ENCODE results near the gene ZNF300. TPM values are rescaled to one million over a fixed set of nuclear protein-coding genes. Genes with fewer than 3 reads are reported as not detected.

Gene ZNF300
- total and polyA plus RNA-seq, 12 donors: 0.12 to 7.4 (median 0.85) TPM

Other genes starting within 250 kb of the ZNF300 start
- 1 to 10 TPM in 1 of 9 donors, under 1 TPM in 7, not detected in 1; 0.12 to 1.9 (median 0.44) TPM for gene MYOZ3, start 243.7 kb downstream of the ZNF300 start, total RNA-seq
- gene MYOZ3, start 243.7 kb downstream of the ZNF300 start, polyA plus RNA-seq: 1 to 10 TPM in 1 of 3 donors, under 1 TPM in 2; 0.16 to 1.4 (median 0.51) TPM
- gene RBM22, start 203.9 kb downstream of the ZNF300 start, total RNA-seq: 10 to 100 TPM; 28.2 to 80.4 (median 37.4) TPM
- gene RBM22, start 203.9 kb downstream of the ZNF300 start, polyA plus RNA-seq: 10 to 100 TPM; 30.4 to 43.7 (median 41.3) TPM
- gene DCTN4, start 146.0 kb downstream of the ZNF300 start, total RNA-seq: 100 to 1,000 TPM in 1 of 9 donors, 10 to 100 TPM in 8; 54.1 to 113 (median 85.6) TPM
- gene DCTN4, start 146.0 kb downstream of the ZNF300 start, polyA plus RNA-seq: 10 to 100 TPM; 30.4 to 85.9 (median 32.7) TPM
- 10 to 100 TPM; 12.3 to 57.4 (median 30.0) TPM for gene SMIM3, start 126.2 kb downstream of the ZNF300 start, total RNA-seq
- gene SMIM3, start 126.2 kb downstream of the ZNF300 start, polyA plus RNA-seq: 10 to 100 TPM; 22.1 to 25.7 (median 25.1) TPM
- under 1 TPM in 1 of 9 donors, not detected in 8; 0.25 TPM for gene IRGM, start 58.5 kb downstream of the ZNF300 start, total RNA-seq
- under 1 TPM in 1 of 3 donors, not detected in 2; 0.40 TPM for gene IRGM, start 58.5 kb downstream of the ZNF300 start, polyA plus RNA-seq
- 1,000 to 10,000 TPM in 3 of 9 donors, 100 to 1,000 TPM in 5, 10 to 100 TPM in 1; 51.1 to 1,751 (median 398) TPM for gene GPX3, start 115.6 kb upstream of the ZNF300 start, total RNA-seq
- gene GPX3, start 115.6 kb upstream of the ZNF300 start, polyA plus RNA-seq: 1,000 to 10,000 TPM in 2 of 3 donors, 100 to 1,000 TPM in 1; 365 to 1,619 (median 1,026) TPM
- gene TNIP1, start 176.1 kb upstream of the ZNF300 start, total RNA-seq: 100 to 1,000 TPM in 6 of 9 donors, 10 to 100 TPM in 3; 36.6 to 129 (median 102) TPM
- gene TNIP1, start 176.1 kb upstream of the ZNF300 start, polyA plus RNA-seq: 10 to 100 TPM; 42.2 to 85.1 (median 68.1) TPM

Data from adrenal gland (tissue), 12 donors.